Measurements from ENCODE around the gene CYB5R4. TPM values are rescaled to one million over a fixed set of nuclear protein-coding genes. Genes with fewer than 3 reads are reported as not detected.

The CYB5R4 gene
- polyA plus RNA-seq, 1 of the 3 experiments (the other 2 are of a cell fraction), result 3.3 TPM

GRCh38 chr6:84003131-84003530 is 143.6 kb downstream of the CYB5R4 start:
- Histone ChIP-seq H3K9me3 (no peaks in the 10 kb centered on the region), H3K9me2 (no peaks in the 10 kb centered on the region), H3K9ac (no peak overlapping the region), H4K20me1 (ENCODE audit: insufficient read depth) (no peaks in the 10 kb centered on the region), H3F3A (replicated peaks; ENCODE audit: insufficient read depth) (no peaks in the 10 kb centered on the region), H3K4me1 (ENCODE audit: control insufficient read depth in 1 of 2, insufficient read depth in 2 of 2, low read depth in 1 of 2, low read length in 1 of 2) (peaks cover 0 to 13% of the 10 kb centered on the region in 2 experiments; a peak in 2 of 4 replicates), H3K36me3 (replicated peaks in 1 of 2; ENCODE audit: control insufficient read depth in 1 of 2, insufficient read depth in 2 of 2, low read length in 1 of 2) (no peaks in the 10 kb centered on the region), H3K4me3 (ENCODE audit: low read depth in 2 of 2, low read length in 1 of 2) (no peak overlapping the region), H3K4me2 (no peak overlapping the region), H3K27ac (ENCODE audit: low read depth in 2 of 2, low read length in 1 of 2) (no peak overlapping the region), H3K27me3 (ENCODE audit: insufficient read depth) (no peaks in the 10 kb centered on the region), H3K79me2 (ENCODE audit: insufficient read depth) (no peaks in the 10 kb centered on the region), H2AFZ (ENCODE audit: low read depth) (no peak overlapping the region)
- TF ChIP-seq SIN3A (IDR thresholded peaks at IDR 0.05; ENCODE audit: borderline replicate concordance, low read depth, low read length) (no peak), TEAD4 (IDR thresholded peaks at IDR 0.05; ENCODE audit: borderline replicate concordance, insufficient read depth) (no peak), JUND (IDR thresholded peaks at IDR 0.05) (no peak), FOSL2 (IDR thresholded peaks at IDR 0.05; ENCODE audit: borderline replicate concordance, low read depth) (no peak), MEF2A (IDR thresholded peaks at IDR 0.05; ENCODE audit: borderline replicate concordance, low read depth) (no peak), EP300 (IDR thresholded peaks at IDR 0.05; ENCODE audit: borderline replicate concordance in 1 of 2, low read depth in 1 of 2, low read length in 1 of 2) (no peak), RXRA (IDR thresholded peaks at IDR 0.05; ENCODE audit: borderline replicate concordance, low read depth) (no peak), RCOR1 (IDR thresholded peaks at IDR 0.05; ENCODE audit: low read length) (no peak), MXI1 (IDR thresholded peaks at IDR 0.05; ENCODE audit: low read depth, low read length) (no peak), POLR2AphosphoS5 (IDR thresholded peaks at IDR 0.05; ENCODE audit: low read depth, low read length) (no peak), YY1 (IDR thresholded peaks at IDR 0.05; ENCODE audit: low read depth) (no peak), NFIC (IDR thresholded peaks at IDR 0.05; ENCODE audit: borderline replicate concordance) (no peak)
- 0% methylated on average over 1 of the region's 1 CpG for WGBS (ENCODE audit: low lambda C conversion rate)
- POLR2A ChIA-PET, result no interaction called here
- DNase-seq, result no peak
- CTCF ChIA-PET, result no interaction called here

- Histone ChIP-seq H3K27me3 (ENCODE audit: insufficient read depth) (no peaks in the 10 kb centered on the region), H3K9me2 (no peaks in the 10 kb centered on the region), H3K9me3 (no peaks in the 10 kb centered on the region), H3F3A (replicated peaks; ENCODE audit: insufficient read depth) (no peaks in the 10 kb centered on the region), H3K9ac (no peak overlapping the region), H2AFZ (ENCODE audit: low read depth) (no peak overlapping the region), H3K4me1 (ENCODE audit: control insufficient read depth in 1 of 2, insufficient read depth in 2 of 2, low read depth in 1 of 2, low read length in 1 of 2) (peaks cover 0 to 12% of the 10 kb centered on the region in 2 experiments; a peak in 2 of 4 replicates), H3K79me2 (ENCODE audit: insufficient read depth) (no peaks in the 10 kb centered on the region), H3K4me2 (no peak overlapping the region), H4K20me1 (ENCODE audit: insufficient read depth) (no peaks in the 10 kb centered on the region), H3K36me3 (replicated peaks in 1 of 2; ENCODE audit: control insufficient read depth in 1 of 2, insufficient read depth in 2 of 2, low read length in 1 of 2) (no peaks in the 10 kb centered on the region), H3K4me3 (ENCODE audit: low read depth in 2 of 2, low read length in 1 of 2) (no peak overlapping the region), H3K27ac (ENCODE audit: low read depth in 2 of 2, low read length in 1 of 2) (no peak overlapping the region)
- WGBS (ENCODE audit: low lambda C conversion rate), result 61% methylated on average over 4 of the region's 4 CpGs
- CTCF ChIA-PET, result no interaction called here
- POLR2A ChIA-PET, result no interaction called here
- no peak for DNase-seq
- TF ChIP-seq USF2 (IDR thresholded peaks at IDR 0.05; ENCODE audit: borderline replicate concordance, low read depth, low read length) (no peak), SMC3 (IDR thresholded peaks at IDR 0.05; ENCODE audit: low read depth, low read length) (no peak), SIN3A (IDR thresholded peaks at IDR 0.05; ENCODE audit: borderline replicate concordance, low read depth, low read length) (no peak), REST (IDR thresholded peaks at IDR 0.05; ENCODE audit: low read depth, low read length) (no peak), YY1 (IDR thresholded peaks at IDR 0.05; ENCODE audit: low read depth) (no peak), POLR2AphosphoS5 (IDR thresholded peaks at IDR 0.05; ENCODE audit: low read depth, low read length) (no peak), RAD21 (IDR thresholded peaks at IDR 0.05; ENCODE audit: low read length) (no peak), NRF1 (IDR thresholded peaks at IDR 0.05; ENCODE audit: low read depth, low read length) (no peak), FOSL2 (IDR thresholded peaks at IDR 0.05; ENCODE audit: borderline replicate concordance, low read depth) (no peak), USF1 (IDR thresholded peaks at IDR 0.05; ENCODE audit: borderline replicate concordance, low read depth) (no peak), GATA2 (CRISPR knock-in tag; IDR thresholded peaks at IDR 0.05) (no peak), JUND (IDR thresholded peaks at IDR 0.05) (no peak)
- TF ChIP-seq, protein P1, sequence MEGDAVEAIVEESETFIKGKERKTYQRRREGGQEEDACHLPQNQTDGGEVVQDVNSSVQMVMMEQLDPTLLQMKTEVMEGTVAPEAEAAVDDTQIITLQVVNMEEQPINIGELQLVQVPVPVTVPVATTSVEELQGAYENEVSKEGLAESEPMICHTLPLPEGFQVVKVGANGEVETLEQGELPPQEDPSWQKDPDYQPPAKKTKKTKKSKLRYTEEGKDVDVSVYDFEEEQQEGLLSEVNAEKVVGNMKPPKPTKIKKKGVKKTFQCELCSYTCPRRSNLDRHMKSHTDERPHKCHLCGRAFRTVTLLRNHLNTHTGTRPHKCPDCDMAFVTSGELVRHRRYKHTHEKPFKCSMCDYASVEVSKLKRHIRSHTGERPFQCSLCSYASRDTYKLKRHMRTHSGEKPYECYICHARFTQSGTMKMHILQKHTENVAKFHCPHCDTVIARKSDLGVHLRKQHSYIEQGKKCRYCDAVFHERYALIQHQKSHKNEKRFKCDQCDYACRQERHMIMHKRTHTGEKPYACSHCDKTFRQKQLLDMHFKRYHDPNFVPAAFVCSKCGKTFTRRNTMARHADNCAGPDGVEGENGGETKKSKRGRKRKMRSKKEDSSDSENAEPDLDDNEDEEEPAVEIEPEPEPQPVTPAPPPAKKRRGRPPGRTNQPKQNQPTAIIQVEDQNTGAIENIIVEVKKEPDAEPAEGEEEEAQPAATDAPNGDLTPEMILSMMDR (IDR thresholded peaks at IDR 0.05), result no peak
- TF ChIP-seq, protein P2, sequence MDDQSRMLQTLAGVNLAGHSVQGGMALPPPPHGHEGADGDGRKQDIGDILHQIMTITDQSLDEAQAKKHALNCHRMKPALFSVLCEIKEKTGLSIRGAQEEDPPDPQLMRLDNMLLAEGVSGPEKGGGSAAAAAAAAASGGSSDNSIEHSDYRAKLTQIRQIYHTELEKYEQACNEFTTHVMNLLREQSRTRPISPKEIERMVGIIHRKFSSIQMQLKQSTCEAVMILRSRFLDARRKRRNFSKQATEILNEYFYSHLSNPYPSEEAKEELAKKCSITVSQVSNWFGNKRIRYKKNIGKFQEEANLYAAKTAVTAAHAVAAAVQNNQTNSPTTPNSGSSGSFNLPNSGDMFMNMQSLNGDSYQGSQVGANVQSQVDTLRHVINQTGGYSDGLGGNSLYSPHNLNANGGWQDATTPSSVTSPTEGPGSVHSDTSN (IDR thresholded peaks at IDR 0.05), result no peak
These were observed 144.2 kb downstream of the CYB5R4 start for GRCh38 chr6:84003654-84004053.
